Transverse colon (tissue), 4 donors: Measurements from ENCODE around the gene CFAP69. TPM values are rescaled to one million over a fixed set of nuclear protein-coding genes. Genes with fewer than 3 reads are reported as not detected.
"Not testable (repeated sequence)": the region's sequence is repeated elsewhere in the genome, so short reads cannot be mapped to it uniquely, and the experiment has no call there.

ENCODE experiments used
- DNase-seq: peaks from one replicate; pipeline ENCODE4 v3.0.0-alpha.2; 2019
- H3K27ac ChIP-seq, 4 donors: fragments of 200-600 bp; sonication (generic); 2 replicates each; pipeline ENCODE4 v1.5.1; 2016 to 2018; ENCODE audit warnings: inconsistent platforms in 4 of 4
- H3K27me3 ChIP-seq: fragments of 200-600 bp; sonication (generic); 2 replicates; pipeline ENCODE4 v1.5.1; 2017; ENCODE audit warnings: inconsistent platforms
- H3K36me3 ChIP-seq, 4 donors: fragments of 200-600 bp; sonication (generic); 2 replicates each; pipeline ENCODE4 v1.5.1; 2017 to 2019; ENCODE audit warnings: inconsistent platforms in 4 of 4
- H3K4me1 ChIP-seq, 4 donors: fragments of 200-600 bp; sonication (generic); 2 replicates each; pipeline ENCODE4 v1.5.1; 2017 to 2020; ENCODE audit warnings: inconsistent platforms in 4 of 4
- H3K4me3 ChIP-seq, 4 donors: fragments of 200-600 bp; sonication (generic); 1 replicate in 1 of 4; 2 replicates in 3 of 4; pipeline versions ENCODE4 v1.5.1 to v1.6.1; 2017 to 2019; ENCODE audit warnings: inconsistent platforms in 4 of 4
- H3K9me3 ChIP-seq, 2 donors: fragments of 200-600 bp; sonication (generic); 2 replicates each; pipeline ENCODE4 v1.5.1; 2017 to 2019; ENCODE audit warnings: inconsistent platforms in 2 of 2
- CTCF ChIP-seq, 5 experiments: fragments of 200-600 bp in 3 of 5; fragments of 450-650 bp in 2 of 5; sonication (generic) in 3 of 5; IDR thresholded peaks; 1 replicate in 2 of 5; 2 replicates in 3 of 5; pipeline ENCODE4 v1.5.1; 2016 to 2017; ENCODE audit warnings: antibody characterized with exemption in 5 of 5, inconsistent platforms in 3 of 5, mild to moderate bottlenecking in 2 of 5, moderate library complexity in 1 of 5
- EP300 ChIP-seq: sonication (generic); formaldehyde crosslinking; IDR thresholded peaks from one replicate; pipeline ENCODE4 v1.6.1; 2017; ENCODE audit warnings: antibody characterized with exemption, low read depth
- POLR2A ChIP-seq: fragments of 450-650 bp; IDR thresholded peaks from one replicate; pipeline ENCODE4 v1.6.1; 2016; ENCODE audit warnings: antibody characterized with exemption, mild to moderate bottlenecking, moderate library complexity
- POLR2AphosphoS5 ChIP-seq, 3 donors: sonication (generic); formaldehyde crosslinking; IDR thresholded peaks; one replicate each; pipeline ENCODE4 v1.6.1; 2016; ENCODE audit warnings: antibody characterized with exemption in 3 of 3
- WGBS, 2 donors: methylation state at CpG; one replicate each; pipeline ENCODE4 v1.1.5; 2018; ENCODE audit warnings: low coverage in 1 of 2; 5-methylcytosine and 5-hydroxymethylcytosine counted together
- in situ Hi-C, 4 donors: fragments of 200-750 bp; cut with MboI; loops; one replicate each; pipeline versions ENCODE4 v1.15.0 to v1.15.1; 2017; ENCODE audit warnings: low sequenced_read_pairs in 3 of 4, low pct_ligation_motif_present in 1 of 4, low pct_unique_long_range_greater_than_20kb in 1 of 4
- intact Hi-C: fragments of 100-400 bp; cut with DNase I; formaldehyde crosslinking; loops from one replicate; pipeline ENCODE4 v1.15.1; 2023; ENCODE audit warnings: low total_unique reads
- total RNA-seq, 4 donors: library from RNA; depleted of rRNA; stranded (reverse); fragments of >200 nt; gene quantifications; one replicate each; pipeline ENCODE4 v1.1.0, GENCODE V29; 2016

CFAP69 gene
- total RNA-seq, 4 donors from 2014 or later = 1.4 to 6.8 (median 4.5) TPM

DNA sequence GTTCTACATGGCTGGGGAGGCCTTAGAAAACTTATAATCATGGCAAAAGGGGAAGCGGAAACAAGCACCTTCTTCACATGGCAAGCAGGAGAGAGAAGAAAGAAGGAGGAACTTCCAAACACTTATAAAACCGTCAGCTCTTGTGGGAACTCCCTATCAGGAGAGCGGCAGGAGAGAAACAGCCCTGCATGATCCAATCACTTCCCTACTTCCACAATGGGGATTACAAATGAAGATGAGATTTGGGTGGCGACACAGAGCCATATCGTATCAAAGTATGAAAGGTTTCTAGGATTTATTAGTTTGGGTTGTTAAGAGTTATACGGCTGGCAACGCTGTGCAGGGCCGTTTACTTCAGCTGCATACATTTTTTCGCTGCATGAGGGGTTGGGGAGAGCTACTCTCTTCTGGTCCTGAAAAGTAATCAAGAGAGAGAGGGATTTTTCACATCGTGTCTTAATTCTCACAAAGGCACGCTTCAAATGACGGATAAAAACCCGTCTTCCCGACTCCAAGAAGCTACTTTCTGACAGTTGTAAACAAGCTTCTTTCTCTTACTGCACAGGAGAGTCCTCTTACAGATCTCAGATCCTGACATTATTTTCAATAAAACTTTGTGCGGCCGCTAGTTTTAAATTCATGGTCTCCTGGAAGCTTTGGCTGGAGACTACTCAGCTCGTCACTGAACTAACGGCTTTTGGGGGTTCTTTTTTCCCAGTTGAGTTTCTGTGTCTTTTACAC, 100.8 kb downstream of the CFAP69 start:
- Histone ChIP-seq H3K4me1 (peaks cover 8 to 22% (median 10%) of the 10 kb centered on the region in 4 donors), H3K27me3 (no peaks in the 10 kb centered on the region), H3K4me3 (peak overlapping the region; percentile 44 to 94 (median 68)), H3K36me3 (no peaks in the 10 kb centered on the region), H3K27ac (peak overlapping the region; percentile 81 to 96 (median 90)), H3K9me3 (no peaks in the 10 kb centered on the region)
- 10 to 19% methylated on average over 5 to 18 of the region's 18 CpGs for WGBS, 2 donors
- intact Hi-C loops = no loop called here
- peak; percentile 24 for DNase-seq
- no peak for TF ChIP-seq EP300
- TF ChIP-seq POLR2AphosphoS5 (IDR thresholded peaks at IDR 0.05) = no peak
- no peak for TF ChIP-seq POLR2A
- TF ChIP-seq CTCF (IDR thresholded peaks at IDR 0.05) = no peak
- in situ Hi-C loops = no loop called here

- H3K9me3 ChIP-seq = no peaks in the 10 kb centered on the region
- H3K36me3 ChIP-seq = no peaks in the 10 kb centered on the region
- 1 to 2% methylated on average over 11 to 37 of the region's 37 CpGs for WGBS, 2 donors
- peak within 1 kb of the TSS; percentile 56 to 94 (median 70) for H3K4me3 ChIP-seq
- in situ Hi-C loops = no loop called here
- no peaks in the 10 kb centered on the region for H3K27me3 ChIP-seq
- peak; percentile 84 for TF ChIP-seq POLR2A
- TF ChIP-seq POLR2AphosphoS5 (IDR thresholded peaks at IDR 0.05) = peak; percentile 86 to 93 (median 89)
- peak; percentile 65 to 89 (median 71) for TF ChIP-seq CTCF (IDR thresholded peaks at IDR 0.05)
- TF ChIP-seq EP300 = no peak
- H3K4me1 ChIP-seq = peaks cover 8 to 22% (median 10%) of the 10 kb centered on the region in 4 donors
- H3K27ac ChIP-seq = peak within 1 kb of the TSS; percentile 81 to 96 (median 90)
- intact Hi-C loops = no loop called here
- DNase-seq = peak; percentile 96
Measured at GRCh38 chr7:90346336-90347125, 101.6 kb downstream of the CFAP69 start, which contains the start of gene GTPBP10. GTPBP10 (plus strand) TSS chr7:90346716; CDS start chr7:90346742, 26 bp downstream.

DNA sequence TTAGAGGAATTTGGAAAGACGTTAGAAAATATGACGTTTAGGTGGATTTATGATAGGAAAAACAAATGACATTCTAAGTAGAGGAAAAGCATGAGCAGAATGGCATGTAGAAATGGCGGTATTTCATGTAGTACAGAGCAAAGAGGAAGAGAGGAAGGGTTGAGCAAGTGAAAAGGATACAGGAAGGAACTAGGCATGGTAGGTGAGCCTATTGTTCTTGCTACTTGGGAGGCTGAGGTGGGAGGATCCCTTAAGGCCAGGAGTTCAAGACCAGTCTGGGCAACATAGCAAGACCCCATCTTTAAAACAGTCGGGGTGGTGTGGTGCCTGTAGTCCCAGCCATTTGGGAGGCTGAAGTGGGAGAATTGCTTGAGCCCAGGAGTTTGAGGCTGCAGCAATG, 102.8 kb downstream of the CFAP69 start:
- WGBS, 2 donors = 60 to 61% methylated on average over 4 of the region's 4 CpGs
- Histone ChIP-seq H3K4me3 (peak overlapping the region in 2 of 4 donors; percentile 79 to 94), H3K4me1 (peaks cover 8 to 22% (median 10%) of the 10 kb centered on the region in 4 donors), H3K36me3 (no peaks in the 10 kb centered on the region), H3K27me3 (no peaks in the 10 kb centered on the region), H3K27ac (no peak overlapping the region), H3K9me3 (no peaks in the 10 kb centered on the region)
- intact Hi-C loops (no loop called here), in situ Hi-C loops (no loop called here)
- DNase-seq = no peak
- TF ChIP-seq EP300 = no peak
- no peak for TF ChIP-seq POLR2A
- no peak for TF ChIP-seq POLR2AphosphoS5 (IDR thresholded peaks at IDR 0.05)
- TF ChIP-seq CTCF (IDR thresholded peaks at IDR 0.05) = no peak

DNA sequence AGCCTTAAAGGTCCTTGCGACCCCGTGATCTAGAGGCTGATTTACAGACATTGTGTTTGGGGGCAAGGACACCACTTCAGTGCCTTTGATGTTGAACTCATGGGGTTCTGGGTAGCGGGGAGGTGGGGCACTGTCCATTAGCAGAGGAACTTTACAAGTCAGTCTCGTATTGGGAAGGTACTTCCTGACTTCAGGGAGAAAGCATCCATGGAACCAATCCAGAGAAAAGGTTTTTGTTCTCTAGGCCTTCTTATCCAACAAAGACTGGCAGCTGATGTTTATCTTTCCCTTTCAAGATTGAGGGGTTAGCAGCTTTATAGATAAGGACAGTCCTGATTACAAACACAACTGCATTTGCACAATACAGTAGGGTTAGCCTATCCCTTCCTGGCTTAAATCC, 104.3 kb downstream of the CFAP69 start:
- no peaks in the 10 kb centered on the region for H3K27me3 ChIP-seq
- 80% methylated on average over 4 of the region's 4 CpGs; no CpG with 5 or more reads in 1 of the 2 donors for WGBS, 2 donors
- DNase-seq = no peak
- in situ Hi-C loops = no loop called here
- intact Hi-C loops = no loop called here
- H3K27ac ChIP-seq = no peak overlapping the region
- H3K4me1 ChIP-seq = peaks cover 8 to 22% (median 10%) of the 10 kb centered on the region in 4 donors
- H3K4me3 ChIP-seq = no peak overlapping the region
- H3K9me3 ChIP-seq = no peaks in the 10 kb centered on the region
- TF ChIP-seq CTCF (IDR thresholded peaks at IDR 0.05) = no peak
- TF ChIP-seq POLR2AphosphoS5 (IDR thresholded peaks at IDR 0.05) = no peak
- no peak for TF ChIP-seq EP300
- TF ChIP-seq POLR2A = no peak
- peaks cover 0 to 11% (median 0%) of the 10 kb centered on the region in 4 donors for H3K36me3 ChIP-seq

DNA sequence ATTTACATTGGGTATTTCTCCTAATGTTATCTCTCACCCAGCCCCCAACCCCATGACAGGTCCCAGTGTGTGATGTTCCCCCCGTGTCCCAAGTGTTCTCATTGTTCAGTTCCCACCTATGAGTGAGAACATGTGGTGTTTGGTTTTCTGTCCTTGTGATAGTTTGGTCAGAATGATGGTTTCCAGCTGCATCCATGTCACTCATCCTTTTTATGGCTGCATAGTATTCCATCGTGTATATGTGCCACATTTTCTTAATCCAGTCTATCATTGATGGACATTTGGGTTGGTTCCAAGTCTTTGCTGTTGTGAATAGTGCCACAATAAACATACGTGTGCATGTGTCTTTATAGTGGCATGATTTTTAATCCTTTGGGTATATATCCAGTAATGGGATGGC, 105.1 kb downstream of the CFAP69 start:
- Histone ChIP-seq H3K4me1 (peaks cover 8 to 22% (median 10%) of the 10 kb centered on the region in 4 donors), H3K36me3 (peaks cover 0 to 18% (median 1%) of the 10 kb centered on the region in 4 donors)
- H3K4me3 ChIP-seq, H3K27ac ChIP-seq, DNase-seq, H3K9me3 ChIP-seq, in situ Hi-C loops, H3K27me3 ChIP-seq, intact Hi-C loops: not testable (repeated sequence)
- 87 to 89% methylated on average over 2 to 3 of the region's 3 CpGs for WGBS, 2 donors
